Endothelial cell of umbilical vein (primary cell): ENCODE data around the gene IRF6.

Experiments used
- EZH2 ChIP-seq: IDR thresholded peaks from 2 replicates; pipeline ENCODE4 v1.6.1; 2012; ENCODE audit warnings: borderline replicate concordance, low read depth, mild to moderate bottlenecking, moderate library complexity, low read length, inconsistent platforms; ENCODE audit not compliant: severe bottlenecking
- FOS ChIP-seq: IDR thresholded peaks from 2 replicates; pipeline ENCODE4 v1.6.1; 2011; ENCODE audit warnings: mild to moderate bottlenecking, low read length, moderate library complexity, borderline replicate concordance; ENCODE audit not compliant: insufficient read depth
- POLR2A ChIP-seq: IDR thresholded peaks from 2 replicates; pipeline ENCODE4 v1.6.1; 2012; ENCODE audit warnings: low read depth, mild to moderate bottlenecking, control low read depth, low read length
- TF ChIP-seq, protein P1 (sequence below), 2 donors: IDR thresholded peaks; 1 replicate in 1 of 2; 2 replicates in 1 of 2; pipeline ENCODE4 v1.5.1; 2011; ENCODE audit warnings: low read length in 2 of 2, mild to moderate bottlenecking in 2 of 2, moderate library complexity in 2 of 2, control low read depth in 1 of 2, inconsistent platforms in 1 of 2, low read depth in 1 of 2; ENCODE audit not compliant: insufficient read depth in 1 of 2; ENCODE audit errors: extremely low read depth in 1 of 2

DNA sequence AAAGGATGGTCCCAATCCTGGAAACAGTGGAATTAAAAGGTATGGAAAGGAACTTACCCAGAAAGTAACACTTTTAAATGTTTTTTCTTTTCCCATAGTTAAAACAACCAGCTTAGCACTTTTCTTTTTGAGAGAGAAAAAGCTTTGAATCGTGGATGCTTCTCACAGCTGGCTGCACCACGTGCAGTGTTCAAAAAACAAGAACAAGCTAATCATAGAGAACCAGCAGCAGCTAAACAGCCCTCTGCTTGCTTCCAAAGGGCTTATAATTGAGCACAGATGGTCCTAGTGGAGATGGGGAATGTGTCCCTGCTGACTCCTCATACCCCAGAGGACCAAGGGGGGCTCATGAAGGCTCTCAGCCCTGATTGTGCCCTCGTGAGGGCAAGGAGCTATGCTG lies 48.3 kb upstream of the IRF6 start:
- TF ChIP-seq EZH2: no peak
- TF ChIP-seq, protein P1, sequence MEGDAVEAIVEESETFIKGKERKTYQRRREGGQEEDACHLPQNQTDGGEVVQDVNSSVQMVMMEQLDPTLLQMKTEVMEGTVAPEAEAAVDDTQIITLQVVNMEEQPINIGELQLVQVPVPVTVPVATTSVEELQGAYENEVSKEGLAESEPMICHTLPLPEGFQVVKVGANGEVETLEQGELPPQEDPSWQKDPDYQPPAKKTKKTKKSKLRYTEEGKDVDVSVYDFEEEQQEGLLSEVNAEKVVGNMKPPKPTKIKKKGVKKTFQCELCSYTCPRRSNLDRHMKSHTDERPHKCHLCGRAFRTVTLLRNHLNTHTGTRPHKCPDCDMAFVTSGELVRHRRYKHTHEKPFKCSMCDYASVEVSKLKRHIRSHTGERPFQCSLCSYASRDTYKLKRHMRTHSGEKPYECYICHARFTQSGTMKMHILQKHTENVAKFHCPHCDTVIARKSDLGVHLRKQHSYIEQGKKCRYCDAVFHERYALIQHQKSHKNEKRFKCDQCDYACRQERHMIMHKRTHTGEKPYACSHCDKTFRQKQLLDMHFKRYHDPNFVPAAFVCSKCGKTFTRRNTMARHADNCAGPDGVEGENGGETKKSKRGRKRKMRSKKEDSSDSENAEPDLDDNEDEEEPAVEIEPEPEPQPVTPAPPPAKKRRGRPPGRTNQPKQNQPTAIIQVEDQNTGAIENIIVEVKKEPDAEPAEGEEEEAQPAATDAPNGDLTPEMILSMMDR (IDR thresholded peaks at IDR 0.05; ENCODE audit: extremely low read depth in 1 of 2, insufficient read depth in 1 of 2, low read depth in 1 of 2, low read length in 2 of 2): no peak
- no peak for TF ChIP-seq POLR2A
- TF ChIP-seq FOS: no peak
